LHCN-M2 (cell line): ENCODE measurements around the gene OVAAL. TPM values are rescaled to one million over a fixed set of nuclear protein-coding genes. Genes with fewer than 3 reads are reported as not detected.

Source experiments
- DNase-seq: peaks from one replicate; pipeline ENCODE4 v3.0.0-alpha.2; 2012; ENCODE audit warnings: low read depth
- polyA plus RNA-seq: library from polyadenylated mRNA; unstranded; fragments of >200 nt; gene quantifications from one replicate; pipeline ENCODE4 v1.2.1, GENCODE V29; 2012; ENCODE audit warnings: missing spikeins
- total RNA-seq: library from RNA; depleted of rRNA; stranded (reverse); fragments of >200 nt; gene quantifications from 2 replicates; pipeline ENCODE4 v1.2.3, GENCODE V29; 2014; rRNA removed

The OVAAL gene
- 0.11 TPM in 1 of 2 replicates, not detected in the other for total RNA-seq
- 0.27 TPM for polyA plus RNA-seq

DNA sequence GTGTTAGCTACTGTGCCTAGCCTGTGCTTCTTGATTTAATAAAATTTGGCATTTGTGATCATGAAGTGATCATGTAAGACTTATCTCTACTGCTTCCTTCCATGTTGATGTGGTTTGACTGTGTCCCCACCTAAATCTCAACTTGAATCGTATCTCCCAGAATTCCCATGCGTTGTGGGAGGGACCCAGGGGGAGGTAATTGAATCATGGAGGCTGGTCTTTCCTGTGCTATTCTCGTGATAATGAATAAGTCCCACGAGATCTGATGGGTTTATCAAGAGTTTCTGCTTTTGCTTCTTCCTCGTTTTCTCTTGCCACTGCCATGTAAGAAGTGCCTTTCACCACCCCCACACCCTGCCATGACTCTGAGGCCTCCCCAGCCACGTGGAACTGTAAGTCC, at the start of gene OVAAL:
Gene OVAAL (plus strand): TSS at position 301 of the 400 bp plus-strand sequence.
- DNase-seq = no peak

DNA sequence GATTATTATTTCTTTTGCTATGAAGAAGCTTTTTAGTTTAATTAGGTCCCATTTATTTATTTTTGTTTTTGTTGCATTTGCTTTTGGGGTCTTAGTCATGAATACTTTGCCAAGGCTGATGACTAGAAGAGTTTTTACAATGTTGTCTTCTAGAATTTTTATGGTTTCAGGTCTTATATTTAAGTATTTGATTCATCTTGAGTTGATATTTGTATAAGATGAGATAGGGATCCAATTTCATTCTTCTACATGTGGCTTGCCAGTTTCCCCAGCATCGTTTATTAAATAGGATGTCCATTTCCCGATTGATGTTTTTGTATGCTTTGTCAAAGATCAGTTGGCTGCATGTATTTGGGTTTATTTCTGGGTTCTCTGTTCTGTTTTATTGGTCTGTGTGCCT, 47.9 kb upstream of the OVAAL start:
- no peak for DNase-seq

DNA sequence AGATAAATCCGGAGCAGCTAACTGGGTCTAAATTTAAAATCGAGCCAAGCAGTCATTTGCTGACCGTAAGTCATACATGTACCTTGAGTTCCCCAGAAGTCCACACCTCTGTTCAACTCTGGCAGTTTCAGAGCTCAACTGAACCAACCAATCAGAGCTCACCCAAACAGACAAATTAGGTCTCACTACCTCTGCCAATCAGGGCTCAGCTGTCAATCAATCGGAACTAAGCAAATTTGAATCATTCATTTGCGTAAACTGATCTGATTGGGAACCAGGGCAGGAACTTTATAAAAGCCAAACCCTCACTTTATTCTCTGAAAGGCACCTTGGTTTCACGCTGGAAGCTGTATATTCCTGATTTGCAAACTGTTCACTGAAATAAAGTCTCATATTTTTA, 45.2 kb upstream of the OVAAL start:
- DNase-seq = no peak

DNA sequence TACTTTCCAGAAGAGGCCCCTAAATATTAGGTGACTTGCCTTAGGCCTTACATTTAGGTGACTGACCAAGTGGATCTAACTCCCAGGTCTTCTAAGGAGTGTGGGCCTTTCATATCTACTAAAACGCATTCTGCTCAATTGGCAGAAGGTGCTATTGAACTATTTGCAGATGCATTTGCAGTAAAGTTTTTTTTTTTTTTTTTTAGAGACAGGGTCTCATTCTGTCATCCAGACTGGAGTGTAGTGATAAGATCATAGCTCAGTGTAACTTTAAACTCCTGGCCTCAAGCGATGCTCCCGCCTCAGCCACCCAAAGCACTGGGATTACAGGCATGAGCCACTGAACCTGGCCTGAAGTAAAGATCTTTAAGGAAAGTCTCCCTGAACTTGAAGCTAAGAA, 43.4 kb upstream of the OVAAL start:
- DNase-seq = no peak

DNA sequence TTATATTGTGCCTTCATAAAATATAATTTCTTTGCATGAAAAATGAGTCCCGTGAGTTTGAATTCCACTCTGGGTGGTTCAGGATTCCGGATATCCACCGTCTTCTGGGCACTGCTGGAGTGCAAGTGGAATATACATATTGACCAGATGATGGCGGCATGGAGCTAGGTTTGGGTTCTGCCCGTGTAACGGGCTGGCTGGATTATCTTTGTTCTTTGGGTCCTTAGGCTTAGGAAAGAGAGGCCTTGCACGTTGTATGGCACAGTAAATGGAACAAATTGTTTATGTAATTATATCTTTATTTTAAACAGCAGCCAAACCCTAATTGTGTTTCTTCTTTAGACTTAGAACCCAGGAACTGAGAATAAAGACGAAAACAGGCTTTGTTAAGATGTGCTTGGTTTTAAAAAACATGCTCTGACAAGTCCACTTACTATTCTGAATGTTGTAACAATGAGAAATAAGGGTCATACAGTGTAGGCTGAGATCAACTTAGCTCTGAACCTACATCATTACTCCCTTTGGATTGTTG, 42.8 kb upstream of the OVAAL start:
- peak; percentile 84 for DNase-seq

DNA sequence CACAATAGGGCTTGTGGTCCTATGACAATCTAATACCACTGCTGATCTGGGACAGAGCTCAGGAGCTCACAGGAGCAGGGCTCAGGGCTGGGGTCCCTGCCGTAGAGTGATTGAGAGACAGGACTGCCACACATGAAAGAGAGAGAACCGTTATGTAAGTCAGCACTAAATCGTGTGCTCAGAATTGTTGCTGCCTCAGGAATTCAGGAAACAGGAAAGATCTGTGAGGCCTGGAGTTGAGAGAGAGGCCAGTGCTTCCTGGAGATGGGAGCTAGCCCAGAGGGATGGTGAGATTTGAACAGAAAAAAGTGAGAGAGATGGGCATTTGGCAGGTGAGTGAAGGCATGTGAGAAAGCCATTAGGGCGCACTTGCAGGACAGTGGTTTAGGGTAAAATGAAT, 38.9 kb upstream of the OVAAL start:
- no peak for DNase-seq

DNA sequence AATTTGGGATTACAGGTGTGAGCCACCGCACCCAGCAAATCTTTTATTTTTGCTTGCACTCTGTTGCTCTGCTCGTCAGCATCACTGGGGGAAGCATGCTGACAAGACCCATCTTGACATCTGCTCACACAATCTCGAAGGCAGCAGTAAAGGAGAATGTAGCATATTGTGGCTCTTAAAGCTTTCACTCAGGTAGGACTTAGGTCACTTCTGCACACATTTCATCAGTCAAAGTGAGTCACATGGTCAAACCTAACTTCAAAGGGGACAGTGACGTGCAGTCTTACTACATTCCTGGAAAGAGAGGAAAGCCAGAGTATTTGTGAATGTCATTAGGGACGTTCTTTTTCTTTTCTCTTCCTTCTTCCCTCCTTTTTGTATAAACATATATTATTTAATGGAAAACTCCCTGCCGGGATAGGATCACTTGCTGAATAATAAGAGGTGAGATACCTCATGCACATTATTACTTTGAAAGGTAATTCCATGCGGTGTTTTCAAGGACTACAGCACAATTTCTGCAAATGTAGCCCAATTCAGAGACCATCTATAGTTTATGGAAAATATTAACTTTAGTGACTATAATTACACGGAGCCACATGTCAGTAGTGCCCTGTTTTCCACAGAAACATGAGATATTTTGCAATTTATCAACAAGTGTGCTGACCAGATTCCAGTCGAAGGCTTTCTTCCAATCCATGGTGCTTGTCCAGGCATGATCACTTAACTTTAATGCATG, 37.1 kb upstream of the OVAAL start:
- no peak for DNase-seq

DNA sequence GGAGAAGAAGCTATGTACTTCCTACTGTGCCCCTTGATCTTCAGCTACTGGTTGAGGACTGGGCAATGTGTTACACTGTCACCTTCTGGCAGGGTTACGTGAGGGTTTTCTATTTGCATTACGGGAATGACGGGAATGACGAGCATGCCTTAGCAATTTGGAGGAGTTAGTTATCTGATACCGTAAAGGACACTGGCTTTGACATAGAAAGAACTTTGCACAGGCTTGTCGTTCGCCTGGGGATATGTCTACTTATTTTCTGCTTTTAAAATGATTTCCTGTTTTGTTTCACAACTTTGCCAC, 36.6 kb upstream of the OVAAL start:
- no peak for DNase-seq

DNA sequence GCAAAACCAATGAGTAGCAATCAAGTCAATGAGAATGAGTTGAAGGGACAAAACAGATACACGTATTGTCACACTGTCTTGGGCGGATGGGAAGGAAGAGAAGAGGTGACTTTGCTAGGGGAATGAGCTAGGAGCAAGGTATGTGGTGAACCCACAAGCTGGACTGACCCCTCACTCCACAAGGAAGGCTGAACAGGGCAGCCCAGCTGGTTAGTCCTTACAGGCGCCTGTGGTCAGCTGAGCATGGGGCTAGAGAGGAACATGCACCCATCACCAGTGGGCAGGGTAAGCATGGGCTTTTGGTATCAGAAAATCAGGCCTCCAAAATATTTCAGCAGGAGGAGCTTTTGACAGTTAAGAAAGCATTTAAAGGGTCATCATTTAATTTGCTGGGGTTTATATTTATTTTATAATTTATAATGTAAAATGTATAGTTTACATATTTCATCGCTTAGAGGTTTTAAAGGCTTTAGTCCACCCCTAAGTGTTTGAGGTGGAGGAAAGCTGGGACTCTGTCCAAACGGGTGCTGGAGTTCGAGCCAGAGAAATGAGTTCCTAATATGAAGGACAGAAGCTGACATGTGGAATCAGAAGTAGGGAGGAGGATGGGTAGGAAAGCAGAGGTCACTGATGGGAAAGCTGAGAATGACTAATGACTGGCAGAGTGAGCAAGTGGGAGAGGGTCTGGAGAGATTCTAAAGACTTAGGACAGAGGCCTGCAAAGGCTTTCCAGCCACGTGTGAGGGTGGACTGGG, 34.4 kb upstream of the OVAAL start:
- no peak for DNase-seq

DNA sequence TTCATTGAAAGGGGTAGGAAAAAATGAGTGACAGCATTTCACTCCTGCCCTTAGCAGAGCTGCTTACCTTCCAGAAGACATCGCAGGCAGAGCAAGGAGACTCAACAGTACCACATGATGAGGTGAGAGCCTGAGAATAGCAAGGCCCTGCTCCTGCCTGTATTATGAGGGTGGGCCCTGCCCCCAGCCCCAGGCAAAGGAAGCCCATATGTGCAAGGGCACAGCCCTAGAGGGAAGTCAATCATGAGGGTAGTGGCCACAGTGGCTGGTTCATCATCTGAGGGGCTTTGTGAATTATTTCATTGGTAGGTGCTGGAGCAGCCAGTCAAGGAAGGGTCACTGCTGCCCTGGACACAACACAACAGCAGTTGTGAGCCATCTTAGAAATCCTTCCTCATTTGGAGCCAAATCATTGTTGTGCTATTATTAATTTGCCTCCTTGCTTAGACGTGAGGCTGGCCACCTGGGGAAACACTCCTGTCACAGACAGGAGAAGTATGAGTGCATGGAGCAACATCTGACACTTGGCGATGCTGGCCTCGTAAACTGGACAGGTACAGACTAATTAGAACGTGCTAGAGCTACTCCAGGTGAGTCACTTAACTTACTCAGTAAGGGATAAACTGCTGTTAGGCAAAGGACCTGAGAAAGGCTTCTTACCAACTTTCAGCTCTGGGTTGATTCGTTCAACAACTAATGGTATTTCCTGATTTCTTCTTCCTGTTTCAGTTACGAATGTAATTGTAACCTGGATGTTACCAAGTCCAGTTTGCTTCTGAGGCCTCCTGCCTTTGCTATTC, 33.6 kb upstream of the OVAAL start:
- DNase-seq = no peak

DNA sequence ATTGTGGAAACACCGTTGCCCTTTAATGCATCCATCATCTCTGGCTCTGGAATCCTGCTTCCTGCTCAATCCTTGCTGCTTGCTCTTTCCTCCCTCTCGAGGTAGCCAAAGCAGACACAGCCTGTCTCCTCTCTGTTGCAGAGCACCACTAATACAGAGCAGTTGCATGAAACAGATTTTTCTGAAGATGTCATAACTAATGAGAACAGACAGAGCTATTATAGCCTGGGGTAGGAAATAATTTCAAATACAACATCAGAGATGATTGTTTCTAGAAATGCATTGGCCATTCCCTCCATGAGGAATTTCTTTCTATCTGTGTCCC, 33.1 kb upstream of the OVAAL start:
- DNase-seq = no peak

DNA sequence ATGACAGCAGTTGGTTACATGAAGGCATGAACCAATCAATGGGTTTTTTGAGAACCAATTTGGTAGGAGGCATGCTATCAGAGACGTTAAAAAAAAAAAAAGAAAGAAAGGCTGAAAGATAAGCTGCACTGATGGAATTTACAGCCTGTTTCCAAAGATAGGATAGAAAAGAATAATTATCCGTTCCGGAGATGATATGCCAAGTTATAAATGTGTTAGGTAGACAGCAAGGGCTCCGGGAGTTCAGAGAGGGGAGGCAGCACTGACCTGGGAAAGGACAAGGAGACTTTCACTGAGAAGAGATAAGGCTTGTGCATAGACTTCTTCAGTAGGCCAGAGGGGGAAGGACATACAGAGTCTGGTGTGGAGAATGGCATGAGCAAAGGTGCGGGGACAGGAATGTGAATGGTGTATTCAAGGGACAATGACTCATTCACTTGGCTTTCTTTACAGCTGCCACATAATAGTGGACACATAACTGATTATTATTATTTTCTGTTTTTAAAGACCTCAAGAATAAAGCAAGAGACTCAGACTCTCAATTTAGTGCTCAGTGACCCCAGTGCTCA, 31.6 kb upstream of the OVAAL start:
- DNase-seq = peak; percentile 59

DNA sequence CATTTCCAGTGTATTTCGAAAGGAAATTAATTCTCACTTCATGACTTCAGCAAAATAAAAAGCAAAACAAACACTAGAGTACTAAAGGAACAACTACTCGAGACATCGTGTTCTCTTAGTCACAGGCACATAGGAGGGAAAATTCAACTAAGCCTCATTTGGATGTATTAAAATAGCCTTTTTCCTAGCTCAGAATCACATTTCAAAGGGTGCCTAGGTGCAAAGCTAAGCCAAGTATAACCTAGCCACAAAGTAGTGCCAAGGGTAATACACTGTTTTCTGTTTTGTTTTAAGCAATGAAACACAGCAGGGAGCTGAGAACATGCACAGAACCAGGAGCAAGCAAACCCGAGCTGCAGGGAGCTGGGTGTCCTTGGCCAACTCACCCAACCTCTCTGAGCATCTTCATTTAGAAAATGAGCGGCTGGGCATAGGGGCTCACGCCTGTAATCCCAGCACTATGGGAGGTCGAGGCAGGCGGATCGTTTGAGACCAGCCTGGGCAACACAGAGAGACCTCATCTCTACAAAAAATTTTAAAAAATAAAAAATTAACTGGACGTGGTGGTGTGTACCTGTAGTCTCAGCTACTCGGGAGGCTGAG, 29.8 kb upstream of the OVAAL start:
- peak; percentile 48 for DNase-seq

DNA sequence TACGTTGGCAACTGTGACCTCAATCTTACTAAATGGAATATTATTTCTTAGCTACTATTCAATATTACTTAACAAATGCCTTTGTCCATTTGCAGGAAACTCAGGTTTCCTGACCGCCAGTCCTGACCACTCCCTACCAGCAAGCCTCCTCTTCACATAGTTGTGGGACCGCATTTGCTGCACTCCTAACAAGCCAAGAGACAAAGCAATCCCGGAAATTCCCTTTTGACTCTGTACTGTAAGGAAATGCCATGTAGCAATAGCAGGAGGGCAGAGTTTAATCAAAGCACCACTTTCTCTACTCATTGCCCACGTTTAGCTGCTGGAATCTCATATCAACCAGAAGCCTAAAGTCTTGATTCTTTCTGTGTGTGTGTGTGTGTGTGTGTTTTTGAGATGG, 28.3 kb upstream of the OVAAL start:
- DNase-seq = peak; percentile 84

DNA sequence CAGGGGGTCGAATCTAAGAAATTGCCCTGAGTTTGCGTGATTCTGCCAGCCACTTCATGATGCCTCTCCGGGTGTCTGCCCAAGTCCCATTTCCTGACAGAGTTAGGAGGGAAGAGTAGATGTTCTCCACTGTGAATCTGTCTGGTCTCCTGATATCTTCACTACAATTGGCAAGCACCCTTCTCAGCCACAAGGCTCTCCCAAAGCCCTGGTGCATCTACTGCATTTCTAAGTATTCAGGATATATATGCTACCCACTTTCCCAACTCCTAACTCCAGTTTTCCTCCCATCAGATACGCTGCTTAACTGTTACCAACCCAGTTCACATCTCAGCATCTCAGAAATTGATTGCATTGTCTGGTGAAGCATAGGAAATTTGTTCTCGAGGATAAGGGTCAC, 25.9 kb upstream of the OVAAL start:
- DNase-seq = no peak

DNA sequence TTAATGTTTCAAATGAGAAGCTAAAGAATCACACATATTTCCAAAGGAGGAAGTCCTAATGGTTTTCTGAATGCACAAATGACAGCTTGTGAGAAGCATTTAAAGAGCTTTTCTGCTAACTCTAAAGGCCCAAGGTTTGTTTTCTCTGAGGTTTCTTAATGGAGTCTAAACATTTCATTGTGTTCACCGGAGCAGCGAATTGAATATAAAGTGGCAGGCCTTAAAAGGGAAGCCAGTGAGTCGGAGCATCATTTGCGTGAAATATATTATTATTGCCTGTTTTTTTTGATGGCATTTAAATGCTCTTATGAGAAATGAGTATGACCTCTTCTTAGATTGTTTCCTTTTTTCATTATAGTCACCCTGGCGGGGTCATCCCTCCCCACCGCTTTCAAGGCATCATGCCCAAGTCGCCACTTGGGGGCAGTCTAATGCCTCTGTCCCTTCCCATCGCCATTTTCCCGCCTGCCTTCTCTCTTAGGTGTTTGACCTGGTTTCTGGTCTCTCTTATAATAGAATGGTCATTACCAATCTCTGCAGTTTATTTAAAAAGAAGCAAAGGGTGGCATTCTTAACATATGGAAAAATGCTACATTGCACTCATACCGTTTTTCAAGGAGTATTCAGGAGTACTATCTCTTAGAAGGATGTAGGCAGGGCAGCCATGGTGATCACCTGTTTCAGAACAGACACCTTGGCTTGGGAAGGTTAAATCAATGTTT, 25.3 kb upstream of the OVAAL start:
- peak; percentile 55 for DNase-seq

DNA sequence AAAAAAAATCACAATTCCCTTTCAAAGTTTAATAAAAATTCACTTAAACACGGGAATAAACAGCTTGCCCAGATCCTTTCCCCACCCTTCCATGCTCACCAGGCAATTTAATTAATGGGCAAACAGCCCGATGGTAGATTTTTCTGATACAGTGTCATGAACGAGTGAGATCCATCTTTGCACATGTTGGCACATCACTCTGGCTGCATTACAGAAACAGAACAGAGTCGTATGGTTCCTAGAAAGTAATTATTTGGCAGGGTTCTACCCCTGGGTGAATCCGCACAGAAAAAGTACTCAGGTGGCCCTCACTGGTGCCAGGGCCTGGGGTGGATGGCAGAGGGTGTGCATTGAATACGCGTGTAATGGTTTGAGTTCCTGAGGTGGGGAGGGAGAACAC, 24.6 kb upstream of the OVAAL start:
- no peak for DNase-seq

DNA sequence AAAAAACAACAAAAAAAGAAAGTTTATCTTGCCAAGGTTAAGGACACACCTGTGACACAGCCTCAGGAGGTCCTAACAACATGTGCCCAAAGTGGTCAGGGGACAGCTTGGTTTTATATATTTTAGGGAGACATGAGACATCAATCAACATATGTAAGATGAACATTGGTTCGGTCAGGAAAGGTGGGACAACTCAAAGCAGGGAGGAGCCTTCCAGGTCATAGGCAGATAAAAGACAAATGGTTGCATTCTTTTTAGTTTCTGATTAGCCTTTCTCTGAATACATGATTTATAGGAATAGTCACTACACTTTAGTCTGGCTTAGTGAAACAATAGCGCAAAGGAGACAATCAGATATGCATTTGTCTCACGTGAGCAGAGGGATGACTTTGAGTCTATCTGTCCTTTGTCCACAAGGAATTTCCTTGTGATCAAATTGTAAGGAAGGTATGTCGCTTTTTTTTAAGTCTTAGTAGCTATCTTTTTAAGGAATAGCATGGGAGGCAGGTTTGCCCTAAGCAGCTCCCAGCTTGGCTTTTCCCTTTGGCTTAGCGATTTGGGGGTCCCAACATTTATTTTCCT, 23.3 kb upstream of the OVAAL start:
- no peak for DNase-seq

DNA sequence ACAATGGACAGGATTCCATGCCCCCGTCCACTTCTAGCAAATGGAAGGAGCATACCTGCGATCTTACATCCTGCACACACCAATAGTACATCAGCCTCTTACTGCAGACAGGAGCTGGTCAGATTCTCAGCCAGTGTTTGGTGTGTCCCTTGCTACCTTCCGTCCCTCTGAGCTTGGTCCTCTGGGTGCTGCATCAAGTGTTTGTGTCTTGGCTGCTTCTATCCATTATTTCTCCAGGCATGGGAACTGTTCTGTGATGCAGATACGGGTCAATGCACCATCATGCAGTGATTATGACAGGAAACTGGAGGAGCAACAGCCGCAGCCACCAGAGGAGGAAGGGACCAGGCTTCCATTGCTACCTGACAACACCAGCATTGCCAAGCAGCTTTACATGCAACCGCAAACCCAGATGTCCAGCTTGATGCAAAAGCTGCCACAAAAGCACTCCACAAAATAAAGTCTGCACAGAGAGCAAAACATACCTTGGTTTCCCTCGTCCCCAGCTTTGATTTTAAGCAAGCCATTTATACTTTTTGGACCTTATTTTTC, 21.9 kb upstream of the OVAAL start:
- DNase-seq = no peak

DNA sequence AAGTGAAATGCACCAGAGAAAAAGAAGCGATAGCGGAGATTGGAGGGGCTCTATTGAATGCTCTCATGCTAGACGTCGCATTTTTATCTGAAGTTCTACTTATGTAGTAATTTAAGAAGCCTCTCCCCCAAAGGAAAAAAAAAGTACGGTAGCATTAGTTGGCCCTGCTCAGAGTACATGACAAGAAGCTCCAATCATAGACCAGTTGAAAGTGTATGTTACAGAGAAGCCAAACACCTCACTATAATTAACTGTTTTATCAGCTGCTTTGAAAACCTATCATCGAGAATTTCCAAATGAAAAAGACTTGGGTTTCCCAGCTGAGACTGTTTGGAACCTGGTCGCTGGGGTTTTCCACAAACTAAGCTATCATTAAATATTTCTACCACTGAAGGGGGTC, 19.6 kb upstream of the OVAAL start:
- DNase-seq = no peak
